ENCODE data around the gene TIMP4. TPM values are rescaled to one million over a fixed set of nuclear protein-coding genes. Genes with fewer than 3 reads are reported as not detected.

Gene TIMP4
- polyA plus RNA-seq, 1 experiment = 1.8 TPM

DNA sequence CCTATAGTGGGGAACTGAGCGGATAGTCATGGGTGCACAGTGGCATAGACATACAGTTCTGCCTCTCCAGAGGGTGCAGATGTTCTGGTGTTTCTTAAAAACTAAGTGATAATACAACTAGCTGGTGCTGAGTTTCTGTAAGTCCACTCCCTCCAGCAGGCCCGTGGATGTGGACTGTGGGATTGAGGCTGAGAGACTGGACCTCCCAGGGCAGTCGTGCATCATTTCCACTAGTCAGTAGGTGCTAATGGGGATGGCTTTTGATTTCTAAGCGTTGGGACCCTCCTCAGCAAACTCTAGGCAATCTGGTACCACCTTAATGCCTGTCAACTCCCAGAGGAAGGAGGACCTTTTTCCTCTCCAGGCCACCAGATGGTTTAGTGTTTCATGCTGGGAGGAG, 27.3 kb upstream of the TIMP4 start:
- TF ChIP-seq, protein P1, sequence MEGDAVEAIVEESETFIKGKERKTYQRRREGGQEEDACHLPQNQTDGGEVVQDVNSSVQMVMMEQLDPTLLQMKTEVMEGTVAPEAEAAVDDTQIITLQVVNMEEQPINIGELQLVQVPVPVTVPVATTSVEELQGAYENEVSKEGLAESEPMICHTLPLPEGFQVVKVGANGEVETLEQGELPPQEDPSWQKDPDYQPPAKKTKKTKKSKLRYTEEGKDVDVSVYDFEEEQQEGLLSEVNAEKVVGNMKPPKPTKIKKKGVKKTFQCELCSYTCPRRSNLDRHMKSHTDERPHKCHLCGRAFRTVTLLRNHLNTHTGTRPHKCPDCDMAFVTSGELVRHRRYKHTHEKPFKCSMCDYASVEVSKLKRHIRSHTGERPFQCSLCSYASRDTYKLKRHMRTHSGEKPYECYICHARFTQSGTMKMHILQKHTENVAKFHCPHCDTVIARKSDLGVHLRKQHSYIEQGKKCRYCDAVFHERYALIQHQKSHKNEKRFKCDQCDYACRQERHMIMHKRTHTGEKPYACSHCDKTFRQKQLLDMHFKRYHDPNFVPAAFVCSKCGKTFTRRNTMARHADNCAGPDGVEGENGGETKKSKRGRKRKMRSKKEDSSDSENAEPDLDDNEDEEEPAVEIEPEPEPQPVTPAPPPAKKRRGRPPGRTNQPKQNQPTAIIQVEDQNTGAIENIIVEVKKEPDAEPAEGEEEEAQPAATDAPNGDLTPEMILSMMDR (IDR thresholded peaks at IDR 0.05; ENCODE audit: insufficient read depth, low read depth, low read length) = no peak
- Histone ChIP-seq H3K4me3 (ENCODE audit: low read depth, low read length) (no peak overlapping the region), H3K36me3 (ENCODE audit: control insufficient read depth, insufficient read depth, low read length) (no peaks in the 10 kb centered on the region), H3K27me3 (ENCODE audit: control insufficient read depth, insufficient read depth, low read length) (no peaks in the 10 kb centered on the region)
- ChIA-PET CTCF (interaction anchor here (0.8 to 1.2 kb wide), 5 partner anchors 9 to 47 kb away, joined by 3 to 5 read pairs (median 3); no protein-coding TSS in a partner anchor), POLR2A (no interaction called here)
- no peak for DNase-seq (ENCODE audit: low read depth)

DNA sequence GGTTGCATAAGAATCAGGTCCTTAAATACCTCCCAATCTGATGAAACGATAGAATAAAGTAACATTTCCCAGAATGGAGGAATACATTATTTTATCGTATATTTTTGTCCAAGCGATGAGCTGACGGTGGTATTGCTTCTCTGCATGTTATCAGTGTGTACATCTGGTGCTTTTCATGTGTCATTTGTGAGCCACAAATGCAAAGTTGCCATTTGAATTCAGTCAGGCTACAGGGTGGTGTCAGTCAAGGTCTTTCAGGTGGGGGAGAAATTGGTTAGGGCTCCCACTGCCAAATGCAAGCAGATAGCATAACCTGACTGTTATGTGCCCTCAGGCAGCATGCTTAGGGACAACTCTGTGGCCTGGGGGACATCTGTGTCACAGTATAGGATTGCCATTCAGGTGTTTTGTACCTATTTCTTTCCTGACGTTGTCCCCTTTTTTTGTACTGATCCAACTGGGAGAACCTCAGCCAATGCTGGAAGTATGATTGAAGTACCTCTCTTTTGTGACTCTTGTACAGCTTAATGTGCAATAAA, 26.5 kb upstream of the TIMP4 start:
- ChIA-PET POLR2A (no interaction called here), CTCF (interaction anchor here (0.8 to 1.2 kb wide), 5 partner anchors 9 to 46 kb away, joined by 3 to 5 read pairs (median 3); no protein-coding TSS in a partner anchor)
- TF ChIP-seq, protein P1 (IDR thresholded peaks at IDR 0.05; ENCODE audit: insufficient read depth, low read depth, low read length) = no peak
- H3K27me3 ChIP-seq (ENCODE audit: control insufficient read depth, insufficient read depth, low read length) = no peaks in the 10 kb centered on the region
- H3K36me3 ChIP-seq (ENCODE audit: control insufficient read depth, insufficient read depth, low read length) = no peaks in the 10 kb centered on the region
- no peak overlapping the region for H3K4me3 ChIP-seq (ENCODE audit: low read depth, low read length)
- DNase-seq (ENCODE audit: low read depth) = no peak

DNA sequence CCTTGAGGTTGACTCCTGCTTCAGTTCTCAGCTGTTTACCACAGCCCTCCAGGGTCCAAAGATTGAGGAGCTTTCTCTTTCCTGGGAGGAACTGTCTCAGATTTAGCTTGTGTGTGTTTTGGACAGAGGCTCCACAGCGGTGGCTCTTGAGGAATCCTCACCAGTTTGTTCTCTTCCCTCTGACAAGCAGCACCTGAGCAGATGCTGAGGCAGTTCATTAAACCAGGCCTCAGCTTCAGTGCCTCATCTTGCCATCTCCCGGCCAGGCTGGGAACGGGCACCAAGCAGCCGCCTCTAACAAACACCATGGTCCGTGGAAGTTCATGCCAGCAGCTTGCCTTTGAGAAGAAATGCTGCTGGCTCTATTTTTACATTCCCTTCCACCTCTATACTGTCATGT, 25.8 kb upstream of the TIMP4 start:
- ChIA-PET POLR2A (no interaction called here), CTCF (interaction anchor here (1.6 kb wide), 1 partner anchor 9 kb away, joined by 10 read pairs; no protein-coding TSS in a partner anchor)
- no peak overlapping the region for H3K4me3 ChIP-seq (ENCODE audit: low read depth, low read length)
- H3K27me3 ChIP-seq (ENCODE audit: control insufficient read depth, insufficient read depth, low read length) = no peaks in the 10 kb centered on the region
- no peaks in the 10 kb centered on the region for H3K36me3 ChIP-seq (ENCODE audit: control insufficient read depth, insufficient read depth, low read length)
- no peak for DNase-seq (ENCODE audit: low read depth)
- TF ChIP-seq, protein P1 (IDR thresholded peaks at IDR 0.05; ENCODE audit: insufficient read depth, low read depth, low read length) = no peak

DNA sequence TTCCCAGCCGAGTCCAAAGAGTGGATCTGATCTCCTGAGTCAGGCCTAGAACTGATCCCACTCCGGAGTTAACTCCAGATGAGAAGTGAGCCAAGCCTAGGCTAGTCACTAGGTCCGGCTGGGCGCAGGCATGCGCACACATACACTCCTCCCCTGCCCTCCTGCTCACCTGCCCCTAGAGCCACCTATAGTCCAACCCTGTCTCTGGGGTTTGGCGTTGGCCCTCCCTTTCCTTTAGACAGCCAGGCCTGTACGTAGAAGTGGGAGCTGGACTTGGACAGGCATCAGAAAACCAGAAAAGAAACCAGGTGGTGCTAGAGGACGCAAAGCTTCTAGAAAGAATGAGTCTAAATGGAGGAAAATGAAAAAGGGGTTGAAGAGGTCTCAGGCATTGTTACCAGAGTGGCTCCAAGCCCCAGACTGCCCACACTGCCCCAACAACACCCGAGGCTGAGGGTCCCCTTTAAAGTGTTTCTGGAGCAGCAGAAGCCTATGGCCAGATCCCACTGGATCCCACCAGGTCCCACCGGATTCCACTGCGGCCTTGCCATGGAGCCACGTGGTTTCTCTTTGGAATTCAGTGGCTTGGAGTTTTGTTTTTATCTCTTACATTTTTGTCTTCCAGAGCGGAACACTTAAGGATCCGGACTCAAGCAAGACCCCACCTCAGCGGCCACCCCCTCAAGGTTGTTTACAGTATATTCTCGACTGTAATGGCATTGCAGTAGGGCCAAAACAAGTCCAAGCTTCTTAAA, 24.2 kb upstream of the TIMP4 start:
- Histone ChIP-seq H3K36me3 (ENCODE audit: control insufficient read depth, insufficient read depth, low read length) (no peaks in the 10 kb centered on the region), H3K27me3 (ENCODE audit: control insufficient read depth, insufficient read depth, low read length) (no peaks in the 10 kb centered on the region), H3K4me3 (ENCODE audit: low read depth, low read length) (no peak overlapping the region)
- POLR2A ChIA-PET = no interaction called here
- CTCF ChIA-PET = interaction anchor here (0.9 to 1.2 kb wide), 2 partner anchors 48 to 297 kb away, joined by 3 to 4 read pairs; no protein-coding TSS in a partner anchor
- DNase-seq (ENCODE audit: low read depth) = no peak
- TF ChIP-seq, protein P1 (IDR thresholded peaks at IDR 0.05; ENCODE audit: insufficient read depth, low read depth, low read length) = no peak

DNA sequence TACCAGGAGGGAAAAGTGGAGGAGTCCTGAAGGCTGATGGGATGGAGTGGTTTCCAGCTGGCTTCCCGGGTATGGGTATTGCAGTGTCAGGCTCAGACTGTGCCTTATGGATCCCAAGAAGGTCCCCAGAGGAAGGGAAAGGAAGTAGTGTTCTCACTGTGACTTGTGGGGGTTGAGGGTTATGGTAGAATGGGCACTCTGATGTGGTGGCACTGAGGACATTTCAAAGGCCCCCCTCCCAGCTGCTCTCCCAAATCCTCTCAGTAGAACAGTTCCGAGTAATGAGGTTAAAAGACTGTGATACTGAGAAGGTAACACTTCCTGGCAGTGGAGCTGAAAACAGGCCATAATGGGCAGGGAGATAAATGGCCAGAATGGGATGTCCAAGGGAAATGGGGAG, 23.1 kb upstream of the TIMP4 start:
- no peak for DNase-seq (ENCODE audit: low read depth)
- POLR2A ChIA-PET = no interaction called here

More for the DNA sequence above, 23.1 kb upstream of the TIMP4 start:
- H3K4me3 ChIP-seq (ENCODE audit: low read depth, low read length) = no peak overlapping the region
- CTCF ChIA-PET = interaction anchor here (1.0 kb wide), 1 partner anchor 22 kb away, joined by 5 read pairs; no protein-coding TSS in a partner anchor
- H3K36me3 ChIP-seq (ENCODE audit: control insufficient read depth, insufficient read depth, low read length) = no peaks in the 10 kb centered on the region
- TF ChIP-seq, protein P1 (IDR thresholded peaks at IDR 0.05; ENCODE audit: insufficient read depth, low read depth, low read length) = no peak
- no peaks in the 10 kb centered on the region for H3K27me3 ChIP-seq (ENCODE audit: control insufficient read depth, insufficient read depth, low read length)

Data from BJ (cell line).